ENCODE data around the gene STK39. TPM values are rescaled to one million over a fixed set of nuclear protein-coding genes. Genes with fewer than 3 reads are reported as not detected.
A peak's percentile ranks its signal among the peaks of the same experiment; 100 is the strongest.
"Not testable (repeated sequence)": the region's sequence is repeated elsewhere in the genome, so short reads cannot be mapped to it uniquely, and the experiment has no call there.

Gene STK39
- total RNA-seq, 4 donors from 2014 or later: 13.8 to 28.2 (median 18.3) TPM

DNA sequence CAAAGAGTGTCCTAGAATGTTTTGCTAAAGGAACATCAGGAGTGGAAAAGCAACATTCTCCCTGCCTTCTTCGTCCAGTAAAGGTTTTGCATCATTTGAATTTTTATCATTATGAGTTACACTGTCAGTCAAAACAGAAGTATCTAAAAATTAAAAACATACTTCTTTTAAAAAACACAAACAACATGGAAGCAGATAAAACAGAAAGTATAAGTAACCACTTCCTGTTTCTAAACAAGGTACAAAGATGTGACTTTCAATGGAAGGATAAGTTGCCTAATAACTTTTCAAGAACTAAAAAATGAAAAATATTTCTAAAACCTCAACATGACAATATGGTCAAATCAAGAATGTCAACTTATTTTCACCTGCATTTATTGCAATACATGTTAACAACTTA, 158.2 kb downstream of the STK39 start:
- peaks cover 10% of the 10 kb centered on the region for H3K4me1 ChIP-seq
- no peaks in the 10 kb centered on the region for H3K36me3 ChIP-seq
- H3K27ac ChIP-seq: no peak overlapping the region
- H3K9me3 ChIP-seq: no peaks in the 10 kb centered on the region
- DNase-seq (ENCODE audit: low spot score in 2 of 2): no peak
- H3K4me3 ChIP-seq: no peak overlapping the region
- TF ChIP-seq, protein P1, sequence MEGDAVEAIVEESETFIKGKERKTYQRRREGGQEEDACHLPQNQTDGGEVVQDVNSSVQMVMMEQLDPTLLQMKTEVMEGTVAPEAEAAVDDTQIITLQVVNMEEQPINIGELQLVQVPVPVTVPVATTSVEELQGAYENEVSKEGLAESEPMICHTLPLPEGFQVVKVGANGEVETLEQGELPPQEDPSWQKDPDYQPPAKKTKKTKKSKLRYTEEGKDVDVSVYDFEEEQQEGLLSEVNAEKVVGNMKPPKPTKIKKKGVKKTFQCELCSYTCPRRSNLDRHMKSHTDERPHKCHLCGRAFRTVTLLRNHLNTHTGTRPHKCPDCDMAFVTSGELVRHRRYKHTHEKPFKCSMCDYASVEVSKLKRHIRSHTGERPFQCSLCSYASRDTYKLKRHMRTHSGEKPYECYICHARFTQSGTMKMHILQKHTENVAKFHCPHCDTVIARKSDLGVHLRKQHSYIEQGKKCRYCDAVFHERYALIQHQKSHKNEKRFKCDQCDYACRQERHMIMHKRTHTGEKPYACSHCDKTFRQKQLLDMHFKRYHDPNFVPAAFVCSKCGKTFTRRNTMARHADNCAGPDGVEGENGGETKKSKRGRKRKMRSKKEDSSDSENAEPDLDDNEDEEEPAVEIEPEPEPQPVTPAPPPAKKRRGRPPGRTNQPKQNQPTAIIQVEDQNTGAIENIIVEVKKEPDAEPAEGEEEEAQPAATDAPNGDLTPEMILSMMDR (IDR thresholded peaks at IDR 0.05): no peak
- no peak for TF ChIP-seq POLR2A (IDR thresholded peaks at IDR 0.05)
- no peak for TF ChIP-seq EP300 (IDR thresholded peaks at IDR 0.05)
- no peak for TF ChIP-seq POLR2AphosphoS5 (IDR thresholded peaks at IDR 0.05)
- H3K27me3 ChIP-seq: no peaks in the 10 kb centered on the region
- 93% methylated on average over 1 of the region's 1 CpG for WGBS

DNA sequence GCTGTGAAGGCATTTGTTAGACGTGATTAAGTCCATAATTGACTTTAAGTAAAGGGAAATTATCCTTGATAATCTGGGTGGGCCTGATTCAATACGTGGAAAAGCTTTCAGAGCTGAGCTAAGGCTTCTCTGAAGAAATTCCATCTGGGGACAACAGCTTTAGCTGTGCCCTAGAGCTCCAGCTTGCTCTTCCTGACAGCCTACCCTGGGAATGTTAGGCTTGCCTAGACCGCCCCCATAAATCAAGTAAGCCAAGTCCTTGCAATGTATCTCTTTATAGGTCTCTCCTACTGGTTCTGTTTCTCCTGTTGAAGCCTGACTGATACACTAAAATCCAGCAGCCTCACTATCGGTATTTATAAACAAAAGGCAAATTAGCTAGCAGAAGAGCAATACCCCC, 160.0 kb downstream of the STK39 start:
- 84% methylated on average over 4 of the region's 4 CpGs for WGBS
- no peak for TF ChIP-seq POLR2A (IDR thresholded peaks at IDR 0.05)
- TF ChIP-seq POLR2AphosphoS5 (IDR thresholded peaks at IDR 0.05): no peak
- TF ChIP-seq EP300 (IDR thresholded peaks at IDR 0.05): no peak
- TF ChIP-seq, protein P1 (IDR thresholded peaks at IDR 0.05): no peak
- no peaks in the 10 kb centered on the region for H3K9me3 ChIP-seq
- no peaks in the 10 kb centered on the region for H3K36me3 ChIP-seq
- no peak overlapping the region for H3K4me3 ChIP-seq
- H3K27ac ChIP-seq: peak overlapping the region; percentile 72
- no peak for DNase-seq (ENCODE audit: low spot score in 2 of 2)
- H3K27me3 ChIP-seq: no peaks in the 10 kb centered on the region
- peaks cover 10% of the 10 kb centered on the region for H3K4me1 ChIP-seq

DNA sequence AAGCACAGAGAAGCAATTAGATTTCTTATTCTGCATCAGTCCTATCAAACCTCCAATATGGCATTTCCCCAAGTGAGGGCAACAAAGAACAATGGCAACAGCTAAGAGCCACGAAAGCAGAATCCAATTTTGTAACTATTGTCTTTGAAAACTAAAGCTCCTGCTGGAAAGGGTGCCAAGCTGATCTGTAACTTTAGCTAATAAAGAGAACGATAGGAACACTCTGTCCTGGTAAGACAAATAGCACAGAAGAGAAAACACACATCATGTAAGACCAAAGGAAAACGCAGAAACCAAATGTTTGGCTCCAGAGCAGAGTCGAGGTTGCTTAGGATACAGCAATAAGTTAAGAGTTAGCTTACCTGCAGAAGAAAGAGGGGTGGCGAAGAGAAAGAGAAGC, 160.5 kb downstream of the STK39 start:
- Histone ChIP-seq H3K4me3 (no peak overlapping the region), H3K36me3 (no peaks in the 10 kb centered on the region), H3K27ac (peak overlapping the region; percentile 72), H3K4me1 (peaks cover 10% of the 10 kb centered on the region), H3K27me3 (no peaks in the 10 kb centered on the region), H3K9me3 (no peaks in the 10 kb centered on the region)
- 75% methylated on average over 5 of the region's 5 CpGs for WGBS
- no peak for DNase-seq (ENCODE audit: low spot score in 2 of 2)
- TF ChIP-seq, protein P1 (IDR thresholded peaks at IDR 0.05): no peak
- TF ChIP-seq POLR2A (IDR thresholded peaks at IDR 0.05) (no peak), POLR2AphosphoS5 (IDR thresholded peaks at IDR 0.05) (no peak), EP300 (IDR thresholded peaks at IDR 0.05) (no peak)

DNA sequence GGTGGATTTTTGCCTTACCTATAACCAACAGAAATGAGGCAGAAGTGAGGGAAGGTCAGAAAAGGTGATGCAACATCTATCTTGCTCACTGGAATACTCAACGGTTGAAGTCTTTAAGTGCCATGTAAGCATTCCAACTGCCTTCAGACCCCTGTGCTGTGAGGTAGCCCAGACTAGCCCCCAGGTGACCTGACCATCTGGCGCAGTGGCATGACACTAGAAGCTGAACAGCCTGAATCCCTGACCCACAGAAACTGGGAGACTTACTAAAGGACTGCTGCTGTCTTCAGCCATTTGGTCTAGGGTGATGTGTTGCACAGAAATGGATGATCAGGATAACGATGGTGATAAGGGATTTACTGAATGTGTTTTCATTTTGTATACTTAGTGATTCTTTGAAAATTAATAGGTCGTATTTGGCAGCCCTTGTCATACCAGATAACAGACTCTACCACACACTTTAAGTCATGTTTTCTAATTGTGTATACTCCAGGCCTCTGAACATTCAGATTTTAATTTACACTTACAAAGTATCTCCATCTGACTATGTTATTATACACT, 161.5 kb downstream of the STK39 start:
- no peak for DNase-seq (ENCODE audit: low spot score in 2 of 2)
- no peaks in the 10 kb centered on the region for H3K36me3 ChIP-seq
- H3K4me1 ChIP-seq: peaks cover 10% of the 10 kb centered on the region
- H3K9me3 ChIP-seq: no peaks in the 10 kb centered on the region
- no peaks in the 10 kb centered on the region for H3K27me3 ChIP-seq
- TF ChIP-seq POLR2A (IDR thresholded peaks at IDR 0.05): no peak
- no peak for TF ChIP-seq EP300 (IDR thresholded peaks at IDR 0.05)
- TF ChIP-seq POLR2AphosphoS5 (IDR thresholded peaks at IDR 0.05): no peak
- TF ChIP-seq, protein P1 (IDR thresholded peaks at IDR 0.05): no peak
- no peak overlapping the region for H3K27ac ChIP-seq
- 87% methylated on average over 4 of the region's 4 CpGs for WGBS
- H3K4me3 ChIP-seq: no peak overlapping the region

DNA sequence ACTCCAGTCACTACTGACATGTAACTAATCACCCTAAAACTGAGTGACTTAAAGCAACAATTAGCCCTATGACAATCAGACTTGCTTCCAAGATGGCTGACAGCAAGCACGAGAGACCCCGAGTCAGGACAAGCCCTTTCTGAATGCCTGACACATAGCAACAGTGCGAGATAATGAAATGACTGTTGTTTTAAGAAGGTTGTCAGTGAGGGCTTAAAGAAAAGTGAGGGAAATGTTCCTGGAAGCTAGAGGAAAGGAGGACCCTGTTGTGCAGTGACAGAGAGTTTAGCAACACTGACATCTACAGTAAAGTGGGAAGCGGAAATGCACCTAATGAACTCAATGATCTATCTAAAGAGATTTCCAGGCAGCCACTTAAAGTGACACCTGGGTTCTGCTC, 163.1 kb downstream of the STK39 start:
- H3K27me3 ChIP-seq: no peaks in the 10 kb centered on the region
- no peaks in the 10 kb centered on the region for H3K9me3 ChIP-seq
- H3K4me1 ChIP-seq: peaks cover 10% of the 10 kb centered on the region
- WGBS: 79% methylated on average over 4 of the region's 4 CpGs
- no peak for TF ChIP-seq EP300 (IDR thresholded peaks at IDR 0.05)
- TF ChIP-seq POLR2AphosphoS5 (IDR thresholded peaks at IDR 0.05): no peak
- TF ChIP-seq, protein P1 (IDR thresholded peaks at IDR 0.05): no peak
- no peaks in the 10 kb centered on the region for H3K36me3 ChIP-seq
- no peak for DNase-seq (ENCODE audit: low spot score in 2 of 2)
- no peak overlapping the region for H3K4me3 ChIP-seq
- H3K27ac ChIP-seq: no peak overlapping the region

DNA sequence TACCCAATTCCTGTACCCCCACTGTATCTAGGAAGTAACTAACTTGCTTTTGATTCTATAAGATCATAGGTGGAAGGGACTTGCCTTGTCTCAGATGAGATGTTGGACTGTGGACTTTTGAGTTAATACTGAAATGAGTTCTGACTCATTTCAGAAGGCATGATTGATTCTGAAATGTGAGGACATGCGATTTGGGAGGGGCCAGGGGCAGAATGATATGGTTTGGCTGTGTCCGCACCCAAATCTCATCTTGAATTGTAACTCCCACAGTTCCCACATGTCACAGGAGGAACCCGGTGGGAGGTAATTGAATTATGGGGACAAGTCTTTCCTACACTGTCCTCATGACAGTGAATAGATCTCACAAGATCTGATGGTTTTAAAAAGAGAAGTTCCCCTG, 165.9 kb downstream of the STK39 start:
- not testable (repeated sequence) for DNase-seq (ENCODE audit: low spot score in 2 of 2); H3K9me3 ChIP-seq; H3K27me3 ChIP-seq; H3K27ac ChIP-seq; H3K4me3 ChIP-seq; H3K4me1 ChIP-seq; H3K36me3 ChIP-seq
- WGBS: 94% methylated on average over 3 of the region's 3 CpGs
